ENCODE results near the gene SRPK1.

- no peak for TF ChIP-seq EZH2 (optimal IDR thresholded peaks at IDR 0.05; ENCODE audit: low read depth, low read length)
- no peak for TF ChIP-seq CTCF (IDR thresholded peaks at IDR 0.05; ENCODE audit: low read length)
Observed at GRCh38 chr6:35919827-35920751, 809 bp downstream of the SRPK1 start.
